ENCODE data around the gene SGMS1.
"Not testable (repeated sequence)": the region's sequence is repeated elsewhere in the genome, so short reads cannot be mapped to it uniquely, and the experiment has no call there.

Gene SGMS1

DNA sequence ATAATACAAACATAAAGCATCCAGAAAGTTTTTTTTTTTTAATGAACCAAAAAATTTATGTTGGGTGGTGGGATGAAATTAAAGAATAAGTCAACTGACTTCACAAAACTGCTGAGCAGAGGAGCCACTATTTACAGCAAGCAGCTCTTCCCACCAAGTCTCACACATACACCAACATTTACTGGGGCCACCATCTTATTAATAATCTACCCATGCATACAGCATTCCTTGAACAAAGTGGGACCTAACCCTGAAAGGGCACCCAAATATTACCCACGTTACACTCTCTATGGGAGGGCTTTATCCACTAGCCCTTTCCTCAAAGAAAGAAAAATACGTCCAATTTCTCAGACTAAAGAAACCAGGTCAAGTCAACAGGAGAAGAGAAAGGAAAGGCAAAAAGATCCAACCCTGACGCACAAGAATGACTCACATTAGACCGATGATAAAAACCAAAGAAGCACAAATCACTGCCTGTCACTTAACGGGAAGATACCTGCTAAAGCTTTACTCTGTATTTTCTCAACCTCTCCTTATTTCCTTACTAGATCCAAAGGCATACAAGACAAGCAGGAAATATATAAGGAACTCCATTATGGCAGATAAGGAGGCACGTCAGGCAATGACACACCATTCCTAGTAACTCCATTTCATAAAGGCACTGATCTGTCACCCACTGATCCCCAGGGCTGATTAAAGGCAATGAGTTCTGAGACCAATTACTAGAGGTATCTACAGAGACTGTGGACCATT, 230.6 kb downstream of the SGMS1 start:
- no peak for FAIRE-seq

GRCh38 chr10:50392426-50392825, 231.3 kb downstream of the SGMS1 start:
- no peak for FAIRE-seq

- FAIRE-seq, result no peak
Measured at GRCh38 chr10:50390302-50390701, 233.5 kb downstream of the SGMS1 start.

DNA sequence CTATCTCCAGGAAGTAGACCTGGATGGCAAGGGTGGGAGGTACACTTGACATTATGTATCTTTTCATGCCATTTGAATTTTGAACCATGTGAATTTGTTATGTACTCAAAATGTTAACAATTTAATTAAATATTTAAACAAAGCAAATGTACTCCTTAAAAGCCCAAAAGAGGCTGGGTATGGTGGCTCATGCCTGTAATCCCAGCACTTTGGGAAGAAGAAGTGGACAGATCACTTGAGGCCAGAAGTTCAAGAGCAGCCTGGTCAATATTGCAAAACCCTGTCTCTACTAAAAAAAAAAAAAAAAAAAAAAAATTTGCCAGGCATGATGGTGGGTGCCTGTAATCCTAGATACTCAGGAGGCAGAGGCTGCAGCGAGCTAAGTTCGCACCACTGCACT, 235.6 kb downstream of the SGMS1 start:
- no peak for FAIRE-seq

DNA sequence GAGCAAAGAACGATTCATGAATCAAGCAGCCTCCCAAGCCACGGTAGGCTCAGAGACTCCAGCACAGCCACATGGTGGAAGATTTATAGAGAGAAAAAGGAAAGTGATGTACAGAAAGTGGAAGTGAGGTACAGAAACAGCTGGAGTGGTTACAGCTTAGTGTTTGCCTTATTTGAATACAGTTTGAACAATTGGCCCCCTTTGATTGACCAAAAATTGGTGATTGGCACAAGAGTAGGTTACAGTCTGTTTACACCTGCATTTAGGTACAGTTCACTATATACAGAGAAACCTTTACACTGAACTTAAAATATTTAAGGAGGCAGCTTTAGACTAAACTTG, 236.1 kb downstream of the SGMS1 start:
- no peak for FAIRE-seq

DNA sequence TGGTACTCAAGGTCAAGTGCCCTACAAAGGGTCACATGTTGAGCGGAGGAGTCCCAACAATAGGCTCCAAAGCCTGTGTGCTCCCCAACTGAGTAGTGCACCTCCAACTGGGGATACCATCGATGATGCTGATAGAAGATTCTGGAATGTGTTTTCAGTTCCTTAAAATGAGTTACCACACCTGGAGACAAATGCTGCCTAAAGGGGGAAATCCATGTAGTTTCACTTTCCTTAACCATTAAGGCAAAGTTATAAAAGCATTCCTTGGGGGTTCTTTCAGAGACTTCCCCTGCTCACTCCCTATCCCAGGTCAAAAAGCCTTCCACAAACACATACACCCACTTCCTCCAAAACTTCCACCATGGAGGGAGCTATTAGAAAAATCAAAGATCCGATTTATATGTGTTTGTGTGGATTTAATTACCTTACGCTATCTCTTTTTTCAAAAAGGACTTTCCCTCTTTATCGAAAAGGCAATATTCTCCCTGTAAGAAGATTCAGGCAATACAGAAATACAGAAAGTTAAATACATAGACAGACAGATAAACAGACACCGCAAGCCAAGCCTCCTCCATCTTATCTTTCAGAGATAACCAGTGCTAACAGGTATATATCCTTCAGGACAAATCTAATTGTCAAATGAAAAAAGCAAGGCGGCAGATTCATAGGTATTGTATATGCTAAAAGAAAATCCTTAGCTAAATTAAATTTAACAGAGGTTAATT, 236.6 kb downstream of the SGMS1 start:
- no peak for FAIRE-seq

DNA sequence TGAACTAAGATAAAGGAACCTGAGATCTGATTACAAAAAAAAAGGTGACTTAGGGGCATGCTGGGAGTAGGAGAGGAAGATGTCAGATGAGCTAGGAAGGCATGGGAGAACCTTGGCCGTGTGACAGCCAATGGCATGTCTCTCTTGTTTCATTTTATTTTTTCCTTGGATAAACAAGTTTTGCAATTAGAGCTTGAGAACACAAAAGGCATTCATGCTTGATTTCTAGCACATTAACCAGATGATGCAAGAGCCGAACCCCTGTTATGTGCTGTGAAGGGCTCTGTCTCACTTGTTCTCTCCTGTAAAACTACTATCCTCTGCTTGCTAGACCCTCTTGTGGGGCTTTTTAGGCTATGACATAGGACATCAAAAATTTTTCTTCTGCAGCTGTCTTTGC, 238.1 kb downstream of the SGMS1 start:
- FAIRE-seq, result no peak

DNA sequence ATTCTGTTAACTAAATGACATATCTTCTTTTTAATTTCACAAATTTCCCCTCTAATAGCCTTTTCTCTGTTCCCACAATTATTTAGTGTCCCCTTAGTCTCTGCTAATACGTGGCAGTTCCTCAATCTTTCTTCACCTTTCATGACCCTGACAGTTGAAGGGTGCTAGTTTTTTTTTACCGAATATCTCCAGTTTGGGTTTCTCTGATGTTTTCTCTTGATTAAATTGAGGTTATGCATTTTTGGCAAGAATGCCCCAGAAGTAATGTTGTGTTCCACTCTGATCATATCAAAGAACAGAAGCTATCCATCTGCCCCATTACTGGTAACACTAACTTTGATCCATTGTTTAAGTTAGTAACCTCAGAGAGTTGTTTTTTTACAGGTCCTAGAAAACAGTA, 238.9 kb downstream of the SGMS1 start:
- FAIRE-seq, result no peak

GRCh38 chr10:50384238-50384637, 239.5 kb downstream of the SGMS1 start:
- no peak for FAIRE-seq

DNA sequence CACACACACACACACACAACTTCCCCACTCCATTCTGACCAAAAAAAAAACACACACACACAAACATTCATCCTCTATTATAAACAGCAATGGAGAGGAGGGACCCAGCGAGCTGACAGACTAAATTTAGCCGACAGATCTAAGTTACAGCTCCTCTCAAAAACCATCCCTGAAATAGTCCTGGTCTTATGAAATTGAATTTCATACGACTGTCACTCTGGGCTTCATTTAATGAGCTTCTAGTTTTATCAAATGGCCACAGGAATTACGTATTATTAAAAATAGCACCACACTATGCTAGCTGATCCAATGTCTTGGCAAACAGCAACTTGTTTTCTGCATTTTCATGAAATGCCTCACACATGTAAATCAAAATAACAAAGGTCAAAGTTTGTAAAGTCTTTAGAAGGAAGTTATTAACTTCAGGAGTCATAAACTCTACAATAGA, 241.2 kb downstream of the SGMS1 start:
- FAIRE-seq, result no peak

- no peak for FAIRE-seq
Measured at GRCh38 chr10:50381642-50382041, 242.1 kb downstream of the SGMS1 start.

- no peak for FAIRE-seq
Measured at GRCh38 chr10:50379616-50380015, 244.1 kb downstream of the SGMS1 start.

- no peak for FAIRE-seq
Measured at GRCh38 chr10:50375745-50376144, 248.0 kb downstream of the SGMS1 start.

GRCh38 chr10:50375051-50375452, 248.7 kb downstream of the SGMS1 start:
- no peak for FAIRE-seq

DNA sequence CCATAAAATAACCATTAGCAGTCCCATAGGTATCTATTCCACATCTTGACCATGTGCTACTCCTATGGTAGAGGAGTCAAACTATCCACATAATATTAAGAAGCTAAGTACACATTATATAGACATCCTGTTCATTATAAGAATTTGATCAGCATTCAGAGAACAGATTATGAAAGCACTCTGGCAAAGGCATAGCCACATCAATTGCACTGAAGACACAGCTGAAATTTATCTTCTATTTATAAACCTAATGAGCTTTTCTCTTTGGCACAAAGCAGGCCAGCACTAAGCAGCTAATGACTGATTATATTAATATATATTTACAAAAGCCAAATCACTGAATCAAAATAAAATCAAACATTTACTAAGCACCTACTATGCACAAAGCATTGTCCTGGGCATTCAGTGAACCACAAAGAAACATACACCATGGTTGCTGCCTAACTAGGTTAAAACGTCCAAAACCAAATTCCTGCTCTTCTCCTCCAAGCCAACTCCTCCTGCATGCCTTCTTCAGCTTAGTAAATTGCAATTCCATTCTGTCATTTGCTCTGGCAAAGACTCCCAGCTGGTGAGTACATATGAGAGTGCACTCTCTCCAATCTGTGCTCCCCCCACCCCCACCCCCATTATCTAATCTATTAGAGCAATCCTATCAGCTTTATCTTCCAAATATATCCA, 249.8 kb downstream of the SGMS1 start:
- FAIRE-seq, result no peak

DNA sequence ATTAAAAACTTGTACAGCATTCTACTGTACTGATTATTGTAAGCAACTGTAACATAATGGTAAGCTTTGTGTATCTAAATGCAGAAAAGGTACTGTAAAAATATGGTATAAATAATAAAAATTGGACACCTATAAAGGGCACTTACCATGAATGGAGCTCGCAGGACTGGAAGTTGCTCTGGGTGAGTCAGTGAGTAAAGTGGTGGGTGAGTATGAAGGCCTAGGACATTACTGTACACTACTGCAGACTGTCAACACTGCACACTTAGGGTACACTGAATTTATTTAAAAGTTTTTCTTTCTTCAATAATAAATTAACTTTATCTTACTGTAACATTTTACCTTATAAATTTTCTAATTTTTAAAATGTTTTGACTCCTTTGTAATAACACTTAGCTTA, 253.8 kb downstream of the SGMS1 start:
- FAIRE-seq, result no peak

DNA sequence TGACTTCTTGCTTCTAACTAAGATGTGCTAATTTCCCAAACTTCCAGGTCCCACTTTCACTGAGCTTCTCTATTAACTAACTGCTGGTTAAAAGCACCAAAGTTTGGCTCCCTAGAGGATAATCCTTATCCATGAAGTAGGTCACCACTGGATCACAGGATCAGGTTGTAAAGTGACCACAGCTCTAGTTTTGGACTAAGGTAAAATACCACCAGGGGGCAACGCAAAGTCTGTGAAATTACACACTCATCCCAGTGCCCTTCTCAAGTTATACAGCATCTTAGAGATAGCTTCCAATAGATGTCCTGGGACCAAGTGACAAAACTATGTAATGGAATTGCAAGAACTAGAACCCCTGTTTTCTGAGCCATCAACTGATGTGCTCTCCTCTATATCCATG, 256.0 kb downstream of the SGMS1 start:
- FAIRE-seq, result no peak

DNA sequence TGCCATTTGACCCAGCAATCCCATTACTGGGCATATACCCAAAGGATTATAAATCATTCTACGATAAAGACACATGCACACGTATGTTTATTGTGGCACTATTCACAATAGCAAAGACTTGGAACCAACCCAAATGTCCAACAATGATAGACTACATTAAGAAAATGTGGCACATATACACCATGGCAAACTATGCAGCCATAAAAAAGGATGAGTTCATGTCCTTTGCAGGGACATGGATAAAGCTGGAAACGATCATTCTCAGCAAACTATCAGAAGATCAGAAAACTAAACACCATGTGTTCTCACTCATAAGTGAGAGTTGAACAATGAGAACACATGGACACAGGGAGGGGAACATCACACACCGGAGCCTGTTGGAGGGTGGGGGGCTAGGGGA, 257.3 kb downstream of the SGMS1 start:
- not testable (repeated sequence) for FAIRE-seq

DNA sequence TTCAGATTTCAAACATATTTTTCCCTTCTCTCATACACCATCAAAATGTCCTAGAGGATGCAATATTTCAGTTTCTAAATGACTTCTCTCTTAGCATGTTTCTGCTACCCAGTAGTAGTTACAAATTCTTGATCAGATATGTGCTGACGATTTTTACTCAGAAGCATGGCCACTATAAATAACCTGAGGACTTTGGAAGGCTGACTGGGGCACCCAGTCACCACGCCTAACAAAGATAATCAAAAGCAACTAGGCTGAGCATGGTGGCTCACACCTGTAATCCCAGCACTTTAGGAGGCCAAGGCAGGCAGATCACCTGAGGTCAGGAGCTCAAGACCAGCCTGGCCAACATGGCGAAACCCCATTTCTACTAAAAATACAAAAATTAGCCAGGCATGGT, 259.0 kb downstream of the SGMS1 start:
- not testable (repeated sequence) for FAIRE-seq

- no peak for FAIRE-seq
Measured at GRCh38 chr10:50362547-50363125, 261.1 kb downstream of the SGMS1 start.

- no peak for FAIRE-seq
Measured at GRCh38 chr10:50361946-50362345, 261.8 kb downstream of the SGMS1 start.

GRCh38 chr10:50360077-50360850, 263.5 kb downstream of the SGMS1 start:
- no peak for FAIRE-seq
